ENCODE measurements around the gene MMP24OS. TPM values are rescaled to one million over a fixed set of nuclear protein-coding genes. Genes with fewer than 3 reads are reported as not detected.

Gene MMP24OS
- total RNA-seq, 1 donor from 2014 or later, result 5.0 TPM

- H3K27me3 ChIP-seq (ENCODE audit: control insufficient read depth, insufficient read depth, low read length), result no peaks in the 10 kb centered on the region
- TF ChIP-seq CTCF (IDR thresholded peaks at IDR 0.05; ENCODE audit: insufficient read depth, low read length, severe bottlenecking), result no peak
- H3K36me3 ChIP-seq (ENCODE audit: control insufficient read depth, insufficient read depth, low read length), result no peaks in the 10 kb centered on the region
- FAIRE-seq, result no peak
- DNase-seq (ENCODE audit: low read depth), result no peak
- no peak overlapping the region for H3K4me3 ChIP-seq (ENCODE audit: low read depth, low read length)
Measured at GRCh38 chr20:35294293-35294685, 16.4 kb upstream of the MMP24OS start.

DNA sequence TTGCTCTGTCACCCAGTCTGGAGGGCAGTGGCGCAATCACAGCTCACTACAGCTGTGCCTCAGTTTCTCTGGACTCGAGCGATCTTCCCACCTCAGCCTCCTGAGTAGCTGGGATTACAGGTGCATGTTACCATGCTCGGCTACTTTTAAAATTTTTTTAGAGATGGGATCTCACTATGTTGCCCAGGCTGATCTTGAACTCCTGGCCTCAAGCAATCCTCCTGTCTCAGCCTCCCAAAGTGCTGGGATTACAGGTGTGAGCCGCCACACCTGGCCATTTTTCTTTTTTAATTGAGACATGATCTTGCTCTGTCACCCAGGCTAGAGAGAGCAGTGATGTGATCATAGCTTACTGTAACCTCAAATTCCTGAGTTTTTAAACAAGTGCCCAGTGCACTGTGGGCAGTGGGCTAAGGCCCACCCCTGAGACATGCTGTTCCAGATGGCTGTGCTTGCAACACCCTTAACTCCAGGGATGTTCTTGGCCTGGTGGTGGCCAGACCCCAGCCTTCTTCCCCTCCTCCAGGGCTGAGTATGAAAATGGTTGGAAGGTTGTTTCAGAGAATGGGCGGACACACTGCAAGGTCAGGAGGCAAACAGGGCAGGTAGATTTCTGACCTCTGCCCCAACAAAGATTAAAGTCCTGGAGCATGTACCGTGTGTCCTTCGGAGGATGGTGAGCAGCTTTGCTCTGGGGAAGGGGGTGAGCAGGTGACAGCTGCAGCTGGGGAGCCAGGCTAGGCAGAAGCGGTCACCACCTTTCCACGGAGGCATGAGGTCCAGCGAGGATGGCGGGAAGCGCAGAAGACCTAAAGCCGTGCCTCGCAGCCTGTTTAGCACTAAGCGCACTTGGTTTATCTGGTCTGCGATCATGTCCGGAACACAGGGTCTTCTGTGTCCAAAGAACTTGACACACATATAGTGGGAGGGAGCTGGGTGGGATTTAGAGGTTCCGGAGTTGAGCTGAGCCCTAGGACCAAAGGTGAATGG, 15.7 kb upstream of the MMP24OS start:
- TF ChIP-seq CTCF (IDR thresholded peaks at IDR 0.05; ENCODE audit: insufficient read depth, low read length, severe bottlenecking), result no peak
- Histone ChIP-seq H3K36me3 (ENCODE audit: control insufficient read depth, insufficient read depth, low read length) (no peaks in the 10 kb centered on the region), H3K4me3 (ENCODE audit: low read depth, low read length) (no peak overlapping the region), H3K27me3 (ENCODE audit: control insufficient read depth, insufficient read depth, low read length) (no peaks in the 10 kb centered on the region)
- DNase-seq (ENCODE audit: low read depth) (no peak), FAIRE-seq (no peak)

DNA sequence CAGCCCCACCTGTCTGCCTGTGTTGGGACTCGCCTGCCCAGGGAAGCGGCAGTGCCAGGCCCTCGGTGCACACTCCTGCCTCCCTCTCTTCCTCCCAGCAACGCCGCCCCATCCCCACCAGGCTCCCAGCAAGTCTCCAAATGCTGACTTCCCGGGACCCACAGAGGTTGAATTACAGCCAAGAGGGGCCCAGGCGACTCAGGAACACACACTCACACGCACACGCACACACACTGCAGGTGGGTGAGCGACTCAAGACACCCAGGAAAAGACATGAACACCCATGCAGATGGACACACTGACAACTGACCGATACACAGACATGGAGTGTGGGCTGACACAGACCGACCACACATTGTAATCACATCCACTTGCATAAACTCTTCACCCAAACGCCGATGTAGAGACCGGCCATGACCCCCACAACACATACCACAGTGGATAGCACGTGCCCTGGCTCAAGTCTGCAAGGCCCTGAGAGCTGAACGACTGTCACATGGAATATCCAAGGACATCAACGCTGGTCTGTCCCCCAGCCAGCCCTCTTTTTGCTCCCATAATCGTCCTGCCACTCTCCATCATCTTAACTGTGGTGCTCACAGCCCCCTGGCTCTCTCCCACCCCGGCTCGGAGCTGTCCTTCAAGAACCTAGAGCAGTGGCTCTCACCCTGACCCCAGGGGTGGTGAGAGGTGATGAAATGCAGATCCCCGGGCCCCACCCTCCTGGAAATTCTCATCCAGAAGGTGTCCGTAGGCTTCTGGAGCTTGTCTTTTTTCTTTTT, 14.8 kb upstream of the MMP24OS start:
- H3K4me3 ChIP-seq (ENCODE audit: low read depth, low read length), result no peak overlapping the region

DNA sequence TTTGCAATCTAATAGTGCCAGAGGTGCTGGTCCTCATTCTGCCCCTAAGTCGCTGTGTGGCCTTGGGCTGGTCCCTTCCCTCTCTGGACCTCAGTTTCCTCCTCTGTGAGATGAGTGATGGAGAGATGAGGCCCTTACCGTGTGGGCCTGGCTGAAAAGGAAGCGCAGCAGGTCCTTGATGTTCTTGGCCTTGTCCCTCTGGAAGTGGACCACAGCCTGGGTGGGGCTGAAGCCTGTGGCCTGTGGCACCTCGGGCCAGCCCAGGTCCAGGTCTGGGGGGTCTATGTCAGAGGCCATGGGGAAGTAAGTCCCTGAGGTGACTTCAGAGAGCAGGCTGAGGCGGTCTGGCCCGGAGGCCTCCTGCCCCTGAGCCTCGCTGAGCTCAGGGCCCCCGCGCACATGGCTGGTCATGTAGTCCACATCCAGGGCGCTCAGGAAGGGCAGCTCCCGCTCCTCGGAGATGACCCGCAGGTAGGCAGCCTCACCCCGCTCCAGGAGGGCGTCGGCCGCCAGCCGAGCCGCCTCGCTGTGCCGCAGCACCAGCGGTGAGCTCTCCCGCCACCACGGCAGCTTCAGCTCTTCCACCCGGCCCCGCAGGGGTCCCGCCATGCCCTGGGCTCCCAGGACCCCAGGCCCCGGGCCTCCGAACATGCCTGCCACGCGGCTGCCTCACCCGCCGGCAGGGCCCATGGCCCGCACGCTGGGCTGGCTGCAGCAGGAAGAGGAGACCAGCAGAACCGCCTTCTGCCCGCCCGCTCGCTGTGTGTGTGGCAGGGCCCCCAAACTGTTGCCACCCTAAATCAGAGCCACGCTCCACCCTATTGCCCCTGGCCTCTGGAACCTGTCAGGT, 14.0 kb upstream of the MMP24OS start, which contains the start of gene FAM83C:
Gene FAM83C (minus strand): TSS at position 772 of the 850 bp plus-strand sequence. CDS start 121 bp downstream, at position 651.
- TF ChIP-seq CTCF (IDR thresholded peaks at IDR 0.05; ENCODE audit: insufficient read depth, low read length, severe bottlenecking), result no peak
- DNase-seq (ENCODE audit: low read depth), result no peak
- FAIRE-seq, result no peak
- H3K36me3 ChIP-seq (ENCODE audit: control insufficient read depth, insufficient read depth, low read length), result no peaks in the 10 kb centered on the region
- H3K27me3 ChIP-seq (ENCODE audit: control insufficient read depth, insufficient read depth, low read length), result no peaks in the 10 kb centered on the region
- no peak within 1 kb of the TSS for H3K4me3 ChIP-seq (ENCODE audit: low read depth, low read length)

More for the DNA sequence above, 14.8 kb upstream of the MMP24OS start:
- no peak for TF ChIP-seq CTCF (IDR thresholded peaks at IDR 0.05; ENCODE audit: insufficient read depth, low read length, severe bottlenecking)
- no peaks in the 10 kb centered on the region for H3K27me3 ChIP-seq (ENCODE audit: control insufficient read depth, insufficient read depth, low read length)
- FAIRE-seq (no peak), DNase-seq (ENCODE audit: low read depth) (no peak)
- H3K36me3 ChIP-seq (ENCODE audit: control insufficient read depth, insufficient read depth, low read length), result no peaks in the 10 kb centered on the region

- TF ChIP-seq CTCF (IDR thresholded peaks at IDR 0.05; ENCODE audit: insufficient read depth, low read length, severe bottlenecking), result no peak
- H3K4me3 ChIP-seq (ENCODE audit: low read depth, low read length), result no peak overlapping the region
Measured at GRCh38 chr20:35290887-35291417, 13.0 kb upstream of the MMP24OS start.

More at GRCh38 chr20:35290887-35291417, 13.0 kb upstream of the MMP24OS start:
- DNase-seq (ENCODE audit: low read depth) (no peak), FAIRE-seq (no peak)
- Histone ChIP-seq H3K36me3 (ENCODE audit: control insufficient read depth, insufficient read depth, low read length) (no peaks in the 10 kb centered on the region), H3K27me3 (ENCODE audit: control insufficient read depth, insufficient read depth, low read length) (no peaks in the 10 kb centered on the region)
